C4-2B (cell line): ENCODE measurements around the gene ALOX15.

Experiments
- CTCF ChIP-seq: fragments of 450-650 bp; conservative IDR thresholded peaks from 2 replicates; pipeline ENCODE4 v1.5.1; 2017; ENCODE audit warnings: mild to moderate bottlenecking
- ZFX ChIP-seq: fragments of 450-650 bp; IDR thresholded peaks from 2 replicates; pipeline ENCODE4 v1.6.1; 2017

GRCh38 chr17:4643676-4644075 lies 2.2 kb upstream of the ALOX15 start:
- no peak for TF ChIP-seq CTCF
- TF ChIP-seq ZFX: no peak
